Measurements from ENCODE around the gene CRYBG3.
A peak's percentile ranks its signal among the peaks of the same experiment; 100 is the strongest.
"Not testable (repeated sequence)": the region's sequence is repeated elsewhere in the genome, so short reads cannot be mapped to it uniquely, and the experiment has no call there.

CRYBG3 gene

DNA sequence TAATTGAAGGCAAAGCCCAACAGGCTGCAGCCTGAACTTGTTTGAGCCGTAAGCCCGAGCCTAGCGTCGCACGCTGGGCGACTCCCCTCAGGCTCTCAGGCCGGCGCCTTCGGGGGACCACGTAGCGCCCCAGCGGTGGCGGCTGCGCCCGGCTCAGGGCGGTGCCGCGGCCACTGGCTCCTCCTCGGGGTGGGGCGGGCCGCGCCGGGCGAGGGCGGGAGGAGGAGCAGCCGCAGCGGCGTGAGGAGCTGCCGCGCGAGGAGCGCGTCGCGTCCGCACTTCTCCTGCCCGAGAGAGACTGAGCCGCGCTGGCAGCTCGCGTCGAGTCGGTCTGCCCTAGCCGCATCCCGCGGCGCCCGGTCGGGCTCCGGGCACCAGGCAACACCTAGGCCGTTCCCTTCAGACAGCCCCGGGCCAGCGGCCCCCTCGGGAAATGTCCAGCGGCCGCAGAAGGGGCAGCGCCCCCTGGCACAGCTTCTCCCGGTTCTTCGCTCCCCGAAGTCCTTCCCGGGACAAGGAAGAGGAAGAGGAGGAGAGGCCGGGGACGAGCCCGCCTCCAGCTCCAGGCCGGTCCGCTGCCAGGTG is at the start of gene CRYBG3:
TSS of gene CRYBG3 (plus strand) at position 238 of the 585 bp plus-strand sequence. CDS start at position 434, 196 bp downstream.
- DNase-seq (ENCODE audit: low spot score): peak; percentile 89

DNA sequence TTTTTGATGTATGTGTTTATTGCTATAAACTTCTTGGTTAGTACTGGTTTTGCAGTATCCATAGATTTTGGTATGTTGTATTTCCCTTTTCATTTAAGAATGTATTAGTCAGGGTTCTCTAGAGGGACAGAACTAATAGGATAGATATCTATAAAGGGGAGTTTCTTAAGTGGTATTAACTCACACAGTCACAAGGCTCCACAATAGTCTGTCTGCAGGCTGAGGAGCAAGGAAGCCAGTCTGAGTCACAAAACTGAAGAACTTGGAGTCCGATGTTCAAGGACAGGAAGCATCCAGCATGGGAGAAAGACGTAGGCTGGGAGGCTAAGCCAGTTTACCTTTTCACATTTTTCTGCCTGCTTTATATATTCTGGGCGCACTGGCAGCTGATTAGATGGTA is 48.9 kb upstream of the CRYBG3 start:
- no peak for DNase-seq (ENCODE audit: low spot score)

DNA sequence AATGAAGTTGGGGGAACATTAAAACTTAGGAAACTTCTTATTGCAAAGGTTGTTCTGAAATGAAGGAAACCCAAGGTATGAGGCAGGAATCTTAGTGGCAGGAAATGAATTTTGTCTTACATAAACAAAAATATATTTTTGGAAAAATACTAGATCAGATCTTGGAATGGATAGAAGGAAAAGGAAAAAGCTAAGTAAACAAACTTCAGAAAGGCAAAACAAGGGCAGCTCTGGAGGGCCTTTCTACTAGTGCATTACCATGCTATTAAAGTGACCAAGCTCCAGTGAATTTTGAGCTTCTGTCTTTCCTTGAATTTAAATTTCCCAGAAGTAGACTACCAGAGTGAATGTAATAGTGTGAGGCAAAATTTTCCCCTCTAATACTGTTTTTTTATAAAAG is 43.7 kb upstream of the CRYBG3 start:
- DNase-seq (ENCODE audit: low spot score): no peak

DNA sequence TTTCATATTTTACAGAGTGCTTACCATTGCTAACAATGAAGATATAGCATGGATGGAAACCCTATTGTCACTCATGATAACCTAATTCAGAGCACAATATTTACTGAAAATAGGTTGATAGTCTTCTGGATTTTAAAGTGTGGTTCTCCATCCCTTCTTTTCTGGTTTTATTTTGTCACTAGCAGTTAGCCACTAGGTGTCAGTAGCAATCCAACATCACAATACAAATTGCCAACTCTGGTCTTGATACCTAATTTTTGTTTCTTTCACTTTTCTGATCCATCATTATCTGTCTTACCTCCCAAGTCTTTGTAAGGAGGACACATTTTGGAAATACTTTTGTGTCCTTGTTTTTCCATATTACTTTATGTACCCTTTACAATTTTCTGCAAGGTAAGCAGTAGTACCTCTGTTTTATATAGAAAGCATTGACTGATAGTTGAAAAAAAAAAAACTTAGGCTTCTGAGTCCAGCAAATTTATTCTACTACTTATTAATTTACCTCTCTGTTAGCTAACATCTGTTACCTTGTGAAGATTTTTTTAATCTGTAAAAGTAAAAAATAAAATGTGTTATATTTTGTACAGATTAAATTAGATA is 28.3 kb upstream of the CRYBG3 start:
- peak; percentile 6 for DNase-seq (ENCODE audit: low spot score)

DNA sequence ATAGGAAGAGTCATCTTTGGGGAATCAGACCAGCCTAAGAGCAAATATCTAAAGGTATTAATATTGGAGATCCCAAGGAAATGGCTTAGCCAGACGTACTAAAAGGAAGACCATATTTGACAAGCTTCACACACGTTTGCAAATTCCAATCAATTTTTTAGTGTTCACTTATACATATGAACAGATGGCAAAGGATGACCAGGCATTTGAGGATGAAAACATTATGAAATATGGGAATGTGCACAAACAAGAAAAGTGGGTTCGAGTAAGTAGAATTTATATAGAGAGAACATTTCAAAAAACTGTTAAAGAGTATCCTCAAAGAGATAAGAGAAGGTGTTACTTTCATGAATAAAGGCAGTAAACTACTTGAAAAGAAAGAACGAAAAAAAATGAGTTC is 25.9 kb upstream of the CRYBG3 start:
- DNase-seq (ENCODE audit: low spot score): no peak

DNA sequence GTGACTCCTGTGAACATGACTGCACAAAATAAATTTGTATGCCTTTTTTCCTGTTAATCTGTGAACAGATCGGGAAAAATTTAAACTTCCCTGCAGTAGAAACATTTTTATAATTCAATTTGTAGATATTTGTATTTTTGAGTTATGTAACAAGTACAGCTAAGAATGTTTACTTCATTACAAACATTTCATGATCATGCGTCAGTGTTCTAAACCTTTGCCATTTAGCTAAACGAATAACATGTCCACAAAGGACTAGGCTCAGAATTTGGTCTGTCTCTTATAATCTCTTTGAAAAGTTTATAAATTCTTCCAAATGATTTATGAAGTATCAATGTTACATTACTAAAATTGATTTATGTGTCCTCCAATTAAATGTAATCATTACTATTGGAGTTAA is 17.3 kb upstream of the CRYBG3 start:
- no peak for DNase-seq (ENCODE audit: low spot score)

DNA sequence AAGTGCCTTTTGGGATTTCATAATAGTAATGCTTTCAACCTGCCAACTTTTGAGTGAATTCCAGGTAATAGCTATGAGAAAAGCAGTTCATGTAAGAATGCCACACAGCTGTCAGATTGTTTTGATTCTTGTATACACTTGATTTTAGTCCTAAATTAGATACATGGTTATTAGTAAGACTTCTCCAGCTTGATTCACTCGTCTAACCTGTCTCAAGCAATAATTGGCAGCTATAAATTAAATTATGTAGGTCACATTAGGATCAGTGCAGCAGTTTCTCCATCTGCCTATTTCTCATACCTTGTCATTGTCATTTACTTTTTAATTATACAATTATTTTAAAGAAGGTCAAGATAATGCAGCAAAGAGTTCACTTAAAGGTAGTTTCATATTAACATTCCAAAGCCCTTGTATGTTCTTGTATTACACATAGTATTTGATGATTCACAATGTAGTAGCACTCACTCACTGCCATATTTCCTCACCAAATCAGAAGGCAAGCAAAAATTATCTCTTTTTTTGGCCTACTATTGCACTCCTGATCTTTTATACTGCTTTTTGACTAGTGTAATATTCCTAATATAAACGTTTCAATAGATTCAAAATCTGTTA is 10.9 kb upstream of the CRYBG3 start:
- no peak for DNase-seq (ENCODE audit: low spot score)

DNA sequence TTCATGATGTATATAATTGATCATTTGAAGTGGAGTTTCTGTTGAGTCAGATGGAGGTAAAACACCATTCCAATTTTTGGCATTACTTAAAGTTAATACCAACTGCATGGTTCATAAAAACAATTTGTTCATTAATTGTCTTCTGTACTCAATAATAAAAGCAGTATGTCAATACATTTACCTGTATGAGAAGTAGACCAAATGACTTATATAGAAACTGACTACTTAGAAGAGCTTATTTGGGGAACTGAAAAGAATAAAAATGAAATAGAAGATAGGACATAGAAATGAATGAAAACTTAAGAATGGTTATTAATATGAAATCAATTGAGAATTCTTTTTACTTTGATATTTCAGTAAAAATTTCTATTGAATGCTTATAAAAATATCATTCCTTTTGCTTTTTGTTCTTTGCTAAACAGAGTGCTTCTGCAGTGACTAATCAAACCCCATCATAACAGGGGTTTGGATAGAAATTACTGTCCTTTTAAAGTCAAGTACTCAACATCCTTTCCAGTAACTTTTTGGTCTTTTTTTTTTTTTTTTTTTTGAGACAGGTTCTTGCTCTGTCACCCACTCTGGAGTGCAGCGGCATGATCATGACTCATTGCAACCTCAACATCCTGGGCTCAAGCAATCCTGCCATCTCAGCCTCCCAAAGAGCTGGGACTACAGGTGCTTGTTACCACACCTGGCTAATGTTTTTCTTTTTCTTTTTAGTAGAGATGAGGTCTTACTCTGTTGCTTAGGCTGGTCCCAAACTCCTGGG is 6.5 kb upstream of the CRYBG3 start:
- DNase-seq (ENCODE audit: low spot score): no peak

DNA sequence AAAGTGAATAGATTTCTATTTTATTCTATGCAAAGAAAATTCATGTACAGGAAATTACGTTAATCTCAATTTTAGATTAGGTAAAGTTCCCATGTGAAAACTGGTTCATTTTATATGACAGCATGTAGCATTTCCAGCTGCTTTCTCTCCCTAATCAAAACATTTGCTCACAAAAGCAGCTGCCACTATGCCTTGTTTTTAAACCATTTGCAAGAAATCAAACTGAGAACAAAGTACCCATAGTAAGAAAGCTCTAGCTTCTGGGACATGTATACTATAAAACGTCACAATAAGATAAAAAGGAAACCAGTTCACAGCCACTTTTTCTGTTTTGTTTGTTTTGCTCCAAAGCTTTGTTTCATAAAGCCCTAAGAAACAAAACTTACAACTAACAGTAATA is 5.0 kb upstream of the CRYBG3 start:
- no peak for DNase-seq (ENCODE audit: low spot score)

DNA sequence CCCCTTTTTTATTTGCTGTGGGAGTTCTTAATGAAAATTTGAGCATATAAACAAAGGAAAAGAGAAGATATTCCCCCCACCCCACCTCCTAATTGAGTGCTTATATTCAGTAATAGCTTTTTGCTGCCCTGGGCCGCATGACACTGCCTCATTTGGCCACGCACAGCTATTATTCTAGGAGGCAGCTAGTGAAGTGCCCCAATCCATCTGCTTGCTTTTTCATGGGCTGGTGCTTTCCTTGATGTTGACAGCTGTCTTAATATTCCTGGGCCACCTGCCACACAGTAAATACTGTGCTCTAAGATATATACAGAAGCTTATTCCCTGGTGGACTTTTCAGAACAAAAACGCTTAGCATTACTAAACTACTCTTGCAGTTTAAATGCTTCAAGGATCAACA is 3.8 kb upstream of the CRYBG3 start:
- DNase-seq (ENCODE audit: low spot score): no peak

DNA sequence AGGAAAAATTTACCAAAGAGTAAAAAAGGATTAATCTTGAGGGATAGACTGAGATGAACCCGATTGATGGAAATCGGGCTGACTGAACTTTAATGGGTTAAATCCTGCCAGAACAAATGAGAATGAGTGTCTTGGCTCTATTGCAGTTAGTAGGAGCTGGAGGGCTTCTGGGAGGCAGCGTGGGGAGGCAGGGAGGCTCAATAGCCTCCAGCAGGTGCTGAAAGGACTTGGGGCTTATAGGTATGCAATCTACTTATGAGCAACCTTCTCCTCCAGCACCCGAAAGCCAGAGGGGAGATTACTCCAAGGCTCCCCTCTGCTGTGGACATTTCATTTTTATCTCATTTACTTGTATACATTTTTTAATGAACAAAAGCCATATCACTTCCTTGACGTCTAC is 1.0 kb upstream of the CRYBG3 start:
- DNase-seq (ENCODE audit: low spot score): no peak

DNA sequence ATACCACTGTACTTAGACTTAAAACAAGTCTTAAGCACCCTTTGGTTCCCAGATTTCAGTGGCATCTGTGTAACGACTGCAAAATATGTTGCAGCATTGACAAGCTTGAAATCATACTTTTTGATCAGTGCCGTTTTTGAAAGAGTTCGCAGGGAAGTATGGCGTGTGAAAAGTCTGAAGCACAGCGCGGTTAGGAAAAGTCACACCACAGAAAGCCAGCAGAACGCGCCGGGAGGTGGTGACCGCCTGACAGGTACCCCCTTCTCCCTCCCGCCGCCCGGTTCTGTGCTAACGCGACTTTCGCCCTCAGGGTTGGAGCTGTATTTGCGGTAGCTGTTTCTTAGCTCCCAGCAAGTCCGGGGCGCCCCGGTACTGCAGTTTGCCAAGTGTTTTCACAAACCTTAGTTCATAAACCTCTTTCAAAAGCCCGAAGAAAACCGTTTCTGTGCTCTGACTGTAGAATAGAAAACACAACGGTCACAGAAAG is 481 bp upstream of the CRYBG3 start:
- DNase-seq (ENCODE audit: low spot score): peak; percentile 33

DNA sequence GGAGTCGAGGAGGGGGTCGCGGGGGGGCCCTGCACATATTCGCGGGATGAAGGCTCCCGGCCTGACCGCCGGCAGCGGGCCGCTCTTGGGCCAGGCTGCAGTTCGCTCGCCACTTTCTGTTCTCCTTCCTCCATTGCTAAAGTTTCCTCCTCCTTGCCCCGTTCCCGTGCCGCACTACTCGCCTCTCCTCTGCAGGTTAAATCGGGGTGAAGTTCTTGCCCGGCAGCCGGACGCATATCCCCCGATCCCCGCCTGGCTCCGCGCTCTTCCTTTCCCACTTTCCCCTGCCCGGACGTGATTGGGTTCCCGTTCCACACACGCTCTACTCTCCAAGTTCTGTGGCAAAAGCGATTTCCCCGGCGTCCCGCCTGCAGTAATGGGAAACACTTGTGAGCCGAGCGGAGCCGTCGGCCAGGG is 556 bp downstream of the CRYBG3 start:
- DNase-seq (ENCODE audit: low spot score): peak; percentile 22

DNA sequence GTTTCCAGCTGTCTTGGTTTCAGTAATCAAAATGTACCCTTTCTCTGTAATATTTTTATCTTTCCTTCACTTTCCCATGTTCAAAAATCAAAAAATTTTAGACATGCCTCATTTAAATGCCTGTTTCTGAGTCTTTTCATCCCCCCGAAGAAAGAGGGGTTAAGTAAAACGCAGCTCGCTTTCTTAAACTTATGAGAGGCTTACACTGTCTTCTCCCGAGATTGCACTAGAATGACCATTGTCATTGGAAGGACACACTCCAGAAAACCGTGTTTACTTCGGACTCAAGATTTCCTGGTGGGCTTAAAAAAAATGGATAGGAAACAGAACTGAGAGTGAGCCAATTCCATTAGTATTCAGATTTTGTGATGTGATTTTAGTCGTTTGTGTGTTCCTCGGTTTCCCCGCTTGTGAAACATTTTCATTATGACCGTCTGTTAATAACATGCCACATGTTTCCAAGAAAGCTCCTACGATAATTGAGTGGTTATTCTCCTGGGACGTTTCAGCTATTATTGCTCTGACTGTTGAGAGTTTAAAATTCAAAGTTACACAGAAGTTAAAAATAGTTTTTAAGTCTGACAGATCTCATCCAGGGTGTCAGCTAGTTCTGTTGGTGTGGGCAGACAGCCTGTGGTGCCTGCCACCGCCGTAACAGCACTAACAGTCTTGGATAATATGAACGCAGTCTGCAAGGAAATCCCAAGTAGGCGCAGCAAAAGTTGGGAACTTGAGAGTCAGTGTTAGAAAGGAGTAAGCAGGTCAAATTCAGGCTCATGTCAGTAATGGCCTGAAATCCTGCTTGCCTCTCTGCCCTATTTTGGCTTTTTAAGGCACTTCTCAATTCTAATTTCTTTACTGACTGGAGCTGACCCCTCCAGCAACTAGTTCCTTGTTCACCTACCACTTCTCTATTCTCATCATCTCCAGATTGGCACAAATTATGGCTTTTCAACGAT is 1.5 kb downstream of the CRYBG3 start:
- DNase-seq (ENCODE audit: low spot score): no peak

DNA sequence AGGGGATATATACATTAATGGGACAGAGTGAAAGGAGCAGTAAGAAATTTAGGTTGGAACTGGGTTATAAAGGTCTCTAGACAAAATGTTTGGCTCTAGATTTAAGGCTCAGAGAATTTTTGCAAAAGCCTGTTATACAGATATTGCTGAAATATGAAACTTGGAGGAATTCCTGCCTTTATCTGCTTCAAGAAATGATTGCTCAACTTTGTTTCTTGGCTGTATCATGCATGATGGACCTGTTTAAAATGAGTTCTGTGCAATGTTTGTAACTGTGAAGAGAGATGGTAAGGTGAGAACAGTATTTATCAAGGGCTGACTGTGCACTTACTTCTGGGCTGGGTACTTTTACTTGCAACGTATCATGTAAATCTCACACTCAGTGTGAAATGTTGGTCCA is 3.3 kb downstream of the CRYBG3 start:
- no peak for DNase-seq (ENCODE audit: low spot score)

DNA sequence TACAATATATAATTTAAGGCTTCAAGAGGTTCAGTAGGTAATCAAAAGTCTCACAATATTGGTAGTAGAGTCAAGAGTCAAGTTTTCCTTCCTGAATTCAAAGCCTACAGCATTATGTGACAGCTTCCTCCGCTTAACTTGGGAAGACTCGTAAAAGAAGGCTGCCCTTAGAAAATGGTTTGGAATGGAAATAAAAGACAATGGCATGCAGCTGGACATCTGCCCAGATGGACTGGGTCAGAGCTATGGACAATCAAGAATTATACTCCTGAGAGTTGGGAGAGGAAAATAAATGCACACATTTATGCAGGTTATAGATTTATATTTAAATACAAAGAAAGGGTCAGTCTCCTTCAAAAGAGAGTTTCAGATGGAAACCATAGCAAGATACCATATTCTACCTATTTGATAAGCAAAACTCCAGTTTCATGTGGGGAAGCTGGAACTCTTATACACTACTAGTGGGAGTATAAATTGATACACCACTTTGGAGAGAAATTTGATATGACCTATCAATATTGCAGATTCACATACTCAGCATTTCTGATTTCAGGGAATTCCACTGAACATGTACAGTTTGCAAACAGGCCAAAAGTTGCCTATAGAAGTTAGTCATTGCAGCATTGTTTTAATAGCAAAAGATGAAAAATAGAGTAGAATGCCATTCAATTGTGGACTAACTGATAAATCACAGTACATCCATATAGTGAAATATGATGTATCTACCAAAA is 6.1 kb downstream of the CRYBG3 start:
- DNase-seq (ENCODE audit: low spot score): no peak

DNA sequence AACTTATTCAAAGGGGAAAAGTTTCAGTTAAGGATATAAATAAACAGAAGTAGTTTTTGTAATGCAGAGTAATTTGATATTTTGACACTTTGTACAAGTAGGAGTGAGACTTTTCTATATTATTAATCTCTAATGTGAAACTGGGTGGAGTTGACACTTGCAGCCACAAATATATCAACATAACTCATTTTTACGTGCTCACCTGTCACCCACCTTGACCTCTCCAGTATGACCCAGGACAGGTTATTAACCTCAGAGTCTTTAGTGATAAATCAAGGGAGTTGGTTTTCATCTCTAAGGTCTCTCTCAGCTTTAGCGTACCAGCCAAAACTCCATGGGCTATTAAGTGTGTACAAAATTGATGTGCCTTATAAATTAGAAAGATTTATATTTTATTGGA is 7.4 kb downstream of the CRYBG3 start:
- no peak for DNase-seq (ENCODE audit: low spot score)

DNA sequence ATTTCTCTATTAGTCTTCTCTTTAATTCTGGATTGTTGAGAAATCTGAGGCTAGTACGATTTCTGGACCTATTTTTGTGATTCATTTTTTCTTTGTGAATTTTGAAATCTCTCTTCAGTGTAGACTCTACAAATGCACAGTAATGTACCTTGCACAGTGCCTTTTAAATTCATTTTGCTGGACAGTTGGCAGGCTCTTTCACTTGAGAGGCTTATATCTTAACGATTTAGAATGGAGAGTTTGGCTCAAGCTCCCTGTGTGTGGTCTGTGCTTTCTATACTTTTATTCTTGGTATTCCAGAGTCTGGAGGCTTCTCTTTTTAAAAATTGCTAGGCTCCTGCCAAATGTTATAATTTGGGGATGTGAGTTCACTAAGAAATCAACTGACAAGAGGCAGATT is 8.8 kb downstream of the CRYBG3 start:
- DNase-seq (ENCODE audit: low spot score): no peak

DNA sequence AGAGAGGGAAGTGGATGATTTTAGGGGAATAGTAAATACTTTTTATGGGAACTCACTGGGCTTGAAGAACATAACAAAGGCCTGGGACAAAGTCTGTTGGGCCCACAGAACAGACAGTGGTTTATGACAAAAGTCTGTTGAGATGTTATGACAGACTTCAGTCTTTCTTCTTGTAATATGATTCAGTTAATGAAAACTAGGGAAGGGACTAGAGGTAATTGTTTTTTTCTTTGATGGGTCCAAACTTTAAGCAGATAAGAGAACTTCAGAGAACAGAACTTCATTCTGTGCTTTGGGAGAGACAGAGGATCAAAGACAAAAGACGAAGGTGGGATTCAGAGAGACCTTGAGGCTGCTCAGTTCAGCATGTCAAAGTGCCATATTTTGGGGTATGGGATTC is 9.3 kb downstream of the CRYBG3 start:
- DNase-seq (ENCODE audit: low spot score): no peak

DNA sequence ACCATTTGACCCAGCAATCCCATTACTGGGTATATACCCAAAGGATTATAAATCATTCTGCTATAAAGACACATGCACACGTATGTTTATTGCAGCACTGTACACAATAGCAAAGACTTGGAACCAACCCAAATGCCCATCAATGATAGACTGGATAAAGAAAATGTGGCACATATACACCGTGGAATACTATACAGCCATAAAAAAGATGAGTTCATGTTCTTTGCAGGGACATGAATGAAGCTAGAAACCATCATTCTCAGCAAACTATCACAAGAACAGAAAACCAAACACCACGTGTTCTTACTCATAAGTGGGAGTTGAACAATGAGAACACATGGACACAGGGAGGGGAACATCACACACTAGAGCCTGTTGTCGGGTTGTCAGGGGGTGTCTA is 11.4 kb downstream of the CRYBG3 start:
- not testable (repeated sequence) for DNase-seq (ENCODE audit: low spot score)

DNA sequence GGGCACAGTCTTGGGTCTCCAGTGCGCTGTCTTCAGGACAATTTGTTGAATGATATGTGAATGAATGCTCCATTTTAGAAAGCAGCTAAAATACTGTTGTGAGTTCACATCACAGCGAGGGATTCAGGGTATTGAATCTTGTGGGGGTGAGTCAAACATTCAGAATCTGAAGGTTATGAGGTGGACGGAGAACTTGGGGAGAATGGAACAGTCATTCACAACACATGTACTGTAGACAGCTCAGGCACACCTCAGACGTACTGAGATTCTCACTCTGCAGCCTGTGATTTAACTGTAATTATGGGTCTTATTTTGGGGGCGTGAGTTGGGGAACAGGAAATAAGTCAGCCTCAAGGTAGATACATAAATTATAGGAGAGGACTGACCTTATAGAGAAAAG is 13.9 kb downstream of the CRYBG3 start:
- no peak for DNase-seq (ENCODE audit: low spot score)

Measured in germinal center (tissue), 1 donor.